GM19324 (cell line): ENCODE measurements around the gene IL1R2.

Source experiments
- ATAC-seq: cut with Tn5 transposase; IDR thresholded peaks from one replicate; pipeline ENCODE4 v1.9.1; 2021; ENCODE audit warnings: mild to moderate bottlenecking, moderate library complexity; ENCODE audit not compliant: unreplicated experiment, low FRiP score

Gene IL1R2

DNA sequence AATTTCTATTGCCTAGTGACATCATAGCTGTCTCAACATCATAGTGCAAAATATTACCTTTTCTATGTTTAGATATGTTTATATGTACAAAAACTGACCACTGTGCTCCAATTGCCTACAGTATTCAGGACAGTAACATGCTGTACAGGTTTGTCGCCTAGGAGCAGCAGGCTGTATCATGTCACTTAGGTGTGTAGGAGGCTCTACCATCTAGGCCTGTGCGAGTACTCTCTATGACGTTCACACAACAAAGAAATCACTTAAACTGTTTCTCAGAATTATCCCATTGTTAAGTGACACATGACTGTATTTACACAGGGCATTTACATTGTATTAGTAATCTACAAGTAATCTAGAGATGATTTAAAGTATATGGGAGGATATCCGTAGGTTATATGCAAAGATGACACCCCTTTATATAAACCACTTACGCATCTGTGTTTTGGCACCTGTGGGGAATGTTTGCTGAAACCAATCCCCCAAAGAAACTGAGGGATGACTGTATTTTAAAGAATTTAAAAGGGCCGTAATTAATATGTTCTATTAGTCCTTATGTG lies 24.7 kb downstream of the IL1R2 start:
- no peak for ATAC-seq

DNA sequence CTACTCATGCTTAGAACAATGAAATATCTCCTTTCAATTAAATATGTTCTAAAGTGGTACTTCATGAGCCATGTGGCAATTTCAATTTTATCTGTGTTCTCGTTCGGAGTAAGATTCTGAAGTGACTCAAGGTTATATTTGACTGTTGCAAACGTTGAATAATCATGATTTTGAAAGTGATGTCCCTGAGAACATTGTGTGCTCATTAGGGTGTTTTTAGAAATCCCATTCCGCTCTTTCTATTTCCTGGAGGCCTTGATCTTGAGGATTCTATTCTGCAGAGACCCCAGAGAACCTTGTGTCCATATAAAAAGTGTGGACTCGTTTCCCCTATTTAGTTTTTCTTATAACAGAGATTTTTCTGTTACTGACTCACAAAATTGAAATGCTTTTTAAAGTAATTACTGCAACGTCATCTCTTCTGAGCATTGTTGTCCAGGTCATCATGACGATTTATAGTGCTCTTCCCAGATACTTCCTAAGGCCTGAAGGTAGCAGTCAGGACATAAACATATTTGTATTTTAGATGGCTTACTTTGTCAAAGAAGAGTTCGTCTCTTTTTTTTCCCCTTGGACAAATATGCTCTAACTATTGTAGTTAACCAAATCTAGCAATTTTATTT lies 27.2 kb downstream of the IL1R2 start:
- no peak for ATAC-seq

DNA sequence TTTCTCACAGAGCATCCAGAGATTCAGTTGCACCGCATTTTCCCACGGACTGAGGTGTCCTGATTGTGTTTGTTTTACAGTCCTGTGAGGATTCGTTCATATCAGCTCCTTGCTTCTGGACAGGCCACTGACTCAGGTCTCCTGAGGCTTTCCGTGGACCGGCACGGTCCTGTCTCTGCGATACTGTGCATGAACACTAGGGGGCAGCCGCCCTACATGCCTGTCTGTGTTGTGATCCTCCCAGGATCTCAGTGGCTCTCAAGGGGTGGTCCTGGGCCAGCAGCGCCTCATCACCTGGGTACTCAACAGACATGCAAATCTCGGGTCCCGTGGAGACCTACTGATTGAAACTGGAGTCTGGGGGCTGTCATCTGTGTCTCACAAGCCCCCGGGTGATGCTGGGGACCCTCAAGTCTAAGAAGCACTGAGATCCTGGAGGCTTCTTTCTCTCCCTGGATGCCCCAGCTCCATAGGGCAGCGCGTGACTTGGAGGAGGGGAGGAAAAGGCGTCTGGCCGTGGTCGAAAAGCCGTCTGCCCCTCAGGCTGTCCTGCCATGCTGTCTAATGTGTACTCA lies 28.9 kb downstream of the IL1R2 start:
- peak; percentile 45 for ATAC-seq

- no peak for ATAC-seq
Observed at GRCh38 chr2:102021779-102022178, 30.0 kb downstream of the IL1R2 start.

GRCh38 chr2:102022884-102023539 lies 31.3 kb downstream of the IL1R2 start:
- ATAC-seq = no peak

DNA sequence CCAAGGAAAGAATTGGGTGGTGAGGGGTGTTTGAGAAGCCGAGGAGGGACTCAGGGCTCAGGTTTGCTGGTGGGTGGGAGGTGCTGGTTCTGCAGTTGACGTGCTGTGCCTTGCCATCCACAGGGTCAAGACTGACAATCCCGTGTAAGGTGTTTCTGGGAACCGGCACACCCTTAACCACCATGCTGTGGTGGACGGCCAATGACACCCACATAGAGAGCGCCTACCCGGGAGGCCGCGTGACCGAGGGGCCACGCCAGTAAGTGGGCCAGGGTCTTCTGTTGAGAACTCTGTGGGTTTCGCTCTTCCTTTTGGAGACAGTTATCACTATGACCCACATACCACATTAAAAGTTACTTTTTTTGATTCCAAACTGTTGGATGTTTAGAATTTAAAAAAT lies 32.6 kb downstream of the IL1R2 start:
- no peak for ATAC-seq

DNA sequence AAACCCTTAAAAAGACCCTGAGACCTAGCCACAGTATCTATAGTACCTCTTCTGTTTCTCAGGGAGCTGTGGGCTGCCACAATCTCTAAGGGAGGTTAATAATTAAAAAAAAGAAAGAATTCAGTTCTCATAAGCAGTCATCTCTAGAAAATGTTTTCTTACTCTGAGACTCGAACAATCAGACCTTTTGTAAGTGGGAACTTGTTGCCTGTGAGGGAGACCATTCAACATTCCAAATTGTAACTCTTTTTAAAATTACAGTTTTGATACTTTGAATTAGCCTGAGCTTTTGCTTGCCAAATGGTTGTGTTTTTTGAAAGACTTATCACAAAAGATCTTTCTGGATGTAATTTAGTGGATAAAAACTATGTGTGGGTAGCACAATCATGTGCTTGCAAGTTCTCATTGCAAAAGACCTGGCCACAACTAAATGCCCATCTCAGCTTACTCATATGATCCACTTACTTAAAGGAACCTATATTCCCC lies 33.3 kb downstream of the IL1R2 start:
- ATAC-seq = peak; percentile 50

DNA sequence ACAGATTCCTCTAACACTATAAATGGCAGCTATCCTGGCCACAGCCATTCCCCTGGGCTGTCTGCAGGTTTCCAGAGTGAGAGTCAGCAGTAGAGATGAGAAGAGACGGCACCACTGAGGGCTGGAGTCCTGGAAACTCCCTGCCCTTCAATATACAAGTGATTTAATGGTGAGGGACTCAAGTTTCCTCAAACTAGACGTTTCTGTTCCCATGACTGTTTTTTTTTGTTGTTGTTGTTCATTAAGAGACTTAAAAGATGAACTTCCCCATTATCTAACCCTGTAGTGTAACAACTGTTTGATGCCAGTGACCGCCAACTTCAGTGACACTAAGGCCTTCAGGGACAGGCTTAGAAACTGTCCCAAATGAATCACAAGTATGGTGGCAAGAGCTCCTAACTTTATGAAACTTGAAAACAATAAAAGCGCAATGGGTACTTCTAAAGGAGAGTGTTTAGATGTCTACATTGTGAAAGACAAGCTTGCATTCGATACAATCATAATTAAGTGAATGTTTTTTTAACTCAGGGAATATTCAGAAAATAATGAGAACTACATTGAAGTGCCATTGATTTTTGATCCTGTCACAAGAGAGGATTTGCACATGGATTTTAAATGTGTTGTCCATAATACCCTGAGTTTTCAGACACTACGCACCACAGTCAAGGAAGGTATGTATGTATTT lies 34.0 kb downstream of the IL1R2 start:
- peak; percentile 49 for ATAC-seq

GRCh38 chr2:102027036-102027980 lies 35.5 kb downstream of the IL1R2 start:
- ATAC-seq = no peak

DNA sequence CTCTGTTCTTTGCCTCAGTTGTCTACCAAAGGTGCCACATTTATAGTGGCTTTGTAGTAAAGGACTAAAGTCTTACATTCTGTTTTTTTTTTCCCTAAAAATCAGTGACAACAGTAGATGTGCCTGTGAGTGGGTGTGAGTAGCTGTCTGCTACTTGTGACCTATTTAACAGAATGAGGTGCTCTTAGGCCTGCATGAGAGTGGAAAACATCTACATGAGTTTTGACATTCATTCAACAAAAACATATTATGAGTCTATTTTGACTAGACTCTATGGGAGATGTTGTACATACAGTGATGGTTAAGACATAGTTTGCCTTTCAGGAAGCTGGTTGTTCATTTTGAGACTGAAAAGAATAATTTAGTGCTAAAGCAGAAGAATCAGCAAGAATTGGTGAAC lies 36.7 kb downstream of the IL1R2 start:
- no peak for ATAC-seq

GRCh38 chr2:102029405-102029804 lies 37.6 kb downstream of the IL1R2 start:
- no peak for ATAC-seq

- ATAC-seq = no peak
Observed at GRCh38 chr2:102029952-102030351, 38.2 kb downstream of the IL1R2 start.

DNA sequence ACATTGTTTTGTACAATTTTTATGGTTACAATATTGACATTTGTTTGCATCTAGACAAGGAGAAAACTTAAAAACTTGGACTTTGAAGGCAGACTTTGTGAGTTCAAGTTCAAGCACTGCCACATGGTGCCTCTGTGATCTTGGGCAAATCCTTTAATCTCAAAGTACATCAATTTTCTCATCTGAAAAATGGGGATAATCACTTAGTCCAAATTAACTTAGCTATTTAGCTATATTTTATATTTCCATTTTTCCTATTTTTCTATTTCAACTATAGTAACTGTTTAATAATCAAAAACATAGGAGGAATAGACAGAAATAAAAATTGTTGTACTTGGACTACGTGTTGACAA lies 38.7 kb downstream of the IL1R2 start:
- ATAC-seq = no peak

DNA sequence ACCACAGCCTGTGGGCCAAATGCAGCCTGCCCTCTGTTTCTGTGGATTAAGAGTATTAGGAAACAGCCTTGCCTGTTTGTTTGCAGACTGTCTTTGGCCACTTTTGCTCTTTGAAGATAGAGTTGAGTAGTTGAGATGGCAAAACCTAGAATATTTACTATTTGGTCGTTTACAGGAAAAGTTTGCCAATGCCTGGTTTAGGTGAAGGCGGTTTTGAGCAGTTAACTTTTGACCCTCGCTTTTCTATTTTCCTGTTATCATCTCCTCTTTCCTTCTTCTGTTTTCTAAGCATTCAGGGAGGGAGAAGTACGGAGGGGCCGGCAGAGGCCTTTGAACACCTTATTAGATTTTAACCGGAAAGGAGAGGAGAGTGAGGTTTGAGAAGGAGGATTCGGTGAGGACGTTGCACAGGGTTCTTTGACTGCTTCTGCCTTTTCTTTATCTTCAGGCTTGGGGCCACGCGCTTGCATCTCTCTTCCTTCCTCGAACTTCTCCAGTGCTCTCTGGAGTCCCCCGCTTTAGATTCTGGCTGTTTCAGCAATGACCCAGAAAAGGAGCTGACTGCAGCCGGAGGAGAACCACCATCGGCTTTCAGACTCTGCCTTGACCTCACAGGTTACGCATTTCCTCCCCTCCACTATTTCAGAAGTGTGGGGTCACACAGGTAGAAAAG lies 39.2 kb downstream of the IL1R2 start:
- no peak for ATAC-seq

DNA sequence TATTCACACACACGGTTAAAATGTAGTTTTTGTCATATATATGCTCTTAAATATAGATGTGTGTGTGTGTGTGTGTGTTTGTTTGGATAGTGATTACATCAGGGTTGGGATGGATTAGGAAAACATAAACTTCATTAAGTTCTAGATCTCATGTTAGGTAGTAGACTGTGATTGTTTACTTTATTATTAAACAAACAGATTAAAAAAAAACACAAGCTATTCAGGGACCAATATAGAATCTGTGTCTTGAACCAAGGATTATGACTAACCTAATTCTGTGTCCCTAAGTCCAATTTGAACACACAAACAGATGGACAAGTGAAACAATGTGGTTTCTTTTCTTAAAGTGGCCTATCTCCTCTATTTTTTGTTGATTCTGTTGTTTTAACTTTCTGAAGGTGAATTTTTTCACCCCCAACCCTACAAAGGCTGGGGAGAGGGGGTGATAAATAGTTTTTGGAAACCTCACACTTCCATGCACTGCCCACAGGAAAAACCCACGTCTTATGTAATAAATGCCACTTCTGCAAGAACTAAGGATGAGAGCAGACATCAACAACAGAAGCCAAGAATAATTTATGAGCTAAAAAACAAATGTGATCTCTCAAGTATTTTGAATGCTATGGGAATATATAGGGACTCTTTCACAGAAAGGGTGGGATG lies 40.7 kb downstream of the IL1R2 start:
- ATAC-seq = no peak

DNA sequence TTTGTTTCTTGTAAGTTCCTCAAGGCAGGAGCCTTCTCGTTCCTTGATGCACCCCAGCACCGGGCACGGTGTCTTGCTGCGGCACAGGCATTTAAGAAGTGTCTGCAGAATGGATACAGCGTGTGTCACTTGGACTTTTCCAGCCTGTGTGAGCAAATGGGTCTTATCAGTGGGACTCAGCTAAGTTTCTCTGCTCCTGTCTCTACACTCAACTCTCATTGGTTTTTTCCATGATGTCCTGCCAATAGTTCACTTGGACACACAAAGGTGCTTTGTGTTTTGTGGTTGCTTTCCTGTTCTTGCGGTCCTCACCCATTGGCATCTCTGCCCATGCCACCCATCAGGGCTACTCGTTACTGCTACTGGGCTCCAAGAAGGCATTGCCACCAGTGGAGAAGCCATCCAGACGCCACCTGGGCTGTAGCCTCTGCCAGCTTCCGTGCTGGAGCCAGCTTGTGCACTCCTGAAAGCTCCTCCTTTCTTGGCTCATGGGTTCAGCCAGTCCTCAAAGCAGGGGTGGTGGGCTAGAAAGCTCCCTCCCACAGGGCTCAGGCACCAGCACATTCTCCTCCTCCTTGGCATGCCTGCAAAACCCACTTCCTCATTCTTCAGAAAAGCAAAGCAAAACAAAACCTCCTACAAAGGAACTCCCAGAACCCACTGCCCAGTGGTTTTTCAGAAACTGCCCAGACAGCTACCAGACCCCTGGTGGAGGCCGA lies 41.4 kb downstream of the IL1R2 start:
- ATAC-seq = peak; percentile 85

DNA sequence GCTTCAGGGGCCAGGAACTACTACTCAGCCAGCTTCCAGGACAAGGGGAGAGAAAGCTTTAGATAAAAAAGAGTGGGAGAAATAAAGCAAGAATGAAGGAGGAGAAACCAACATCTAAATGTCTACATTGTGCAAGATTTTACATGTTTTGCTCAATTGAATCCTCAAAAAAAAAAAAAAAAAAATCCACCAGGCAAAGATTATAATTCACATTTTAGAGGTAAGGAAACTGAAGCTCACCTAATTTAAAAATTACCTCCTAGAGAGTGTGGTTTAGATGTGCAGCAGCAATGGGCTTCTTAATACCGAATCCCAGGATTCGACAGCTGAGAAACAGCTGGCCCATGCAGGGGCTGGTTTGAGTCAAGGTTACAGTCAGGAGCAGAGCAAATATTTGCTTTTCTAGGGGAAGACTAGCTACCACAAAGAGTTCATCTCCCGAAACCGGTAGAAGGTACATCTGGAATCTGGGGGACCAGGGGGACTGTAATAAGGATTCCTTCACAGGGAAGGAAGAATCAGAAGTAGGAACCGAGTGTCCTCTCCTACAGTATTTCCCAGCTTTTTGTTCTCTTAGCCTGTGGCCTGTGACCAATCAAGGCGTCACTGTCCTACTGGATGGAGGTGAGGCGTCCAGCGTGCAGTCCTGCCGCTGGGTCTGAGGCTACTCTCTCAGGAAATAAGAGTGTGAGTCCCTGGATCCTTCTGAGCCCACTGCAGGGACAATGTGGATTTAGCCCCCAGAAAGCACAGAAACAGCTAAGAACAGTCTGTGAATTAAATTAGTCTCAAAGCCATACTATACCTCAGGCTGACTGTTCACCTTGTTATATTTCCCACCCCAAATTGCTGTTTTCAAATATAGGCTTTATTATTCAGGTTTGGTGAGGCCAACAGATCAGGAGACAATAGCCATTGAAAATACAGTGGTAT lies 42.3 kb downstream of the IL1R2 start:
- no peak for ATAC-seq
